ENCODE measurements around the gene SLCO3A1.

Gene SLCO3A1

GRCh38 chr15:92082006-92082843 is 228.7 kb downstream of the SLCO3A1 start:
- peaks cover 0 to 2% of the 10 kb centered on the region in 2 donors for H3K27me3 ChIP-seq (ENCODE audit: control insufficient read depth in 1 of 2, insufficient read depth in 2 of 2, low read length in 2 of 2)
- no peak overlapping the region for H3K9ac ChIP-seq (ENCODE audit: low read depth in 1 of 2, low read length in 2 of 2)
- H3K4me1 ChIP-seq (ENCODE audit: control insufficient read depth in 1 of 2, insufficient read depth in 2 of 2, low read length in 2 of 2): no peaks in the 10 kb centered on the region
- no peaks in the 10 kb centered on the region for H3K9me3 ChIP-seq (ENCODE audit: control insufficient read depth in 1 of 2, low read length in 2 of 2)
- no peak overlapping the region for H3K27ac ChIP-seq (ENCODE audit: low read depth, low read length)
- H3K36me3 ChIP-seq (ENCODE audit: control insufficient read depth in 1 of 2, insufficient read depth in 2 of 2, low read length in 2 of 2): no peaks in the 10 kb centered on the region
- H3K4me3 ChIP-seq (ENCODE audit: low read depth in 1 of 2, low read length in 2 of 2): no peak overlapping the region

- no peaks in the 10 kb centered on the region for H3K4me1 ChIP-seq (ENCODE audit: control insufficient read depth in 1 of 2, insufficient read depth in 2 of 2, low read length in 2 of 2)
- no peaks in the 10 kb centered on the region for H3K36me3 ChIP-seq (ENCODE audit: control insufficient read depth in 1 of 2, insufficient read depth in 2 of 2, low read length in 2 of 2)
- H3K9me3 ChIP-seq (ENCODE audit: control insufficient read depth in 1 of 2, low read length in 2 of 2): no peaks in the 10 kb centered on the region
- H3K4me3 ChIP-seq (ENCODE audit: low read depth in 1 of 2, low read length in 2 of 2): no peak overlapping the region
- H3K27me3 ChIP-seq (ENCODE audit: control insufficient read depth in 1 of 2, insufficient read depth in 2 of 2, low read length in 2 of 2): peaks cover 0 to 2% of the 10 kb centered on the region in 2 donors
- H3K27ac ChIP-seq (ENCODE audit: low read depth, low read length): no peak overlapping the region
- no peak overlapping the region for H3K9ac ChIP-seq (ENCODE audit: low read depth in 1 of 2, low read length in 2 of 2)
Measured at GRCh38 chr15:92083190-92083589, 229.7 kb downstream of the SLCO3A1 start.

DNA sequence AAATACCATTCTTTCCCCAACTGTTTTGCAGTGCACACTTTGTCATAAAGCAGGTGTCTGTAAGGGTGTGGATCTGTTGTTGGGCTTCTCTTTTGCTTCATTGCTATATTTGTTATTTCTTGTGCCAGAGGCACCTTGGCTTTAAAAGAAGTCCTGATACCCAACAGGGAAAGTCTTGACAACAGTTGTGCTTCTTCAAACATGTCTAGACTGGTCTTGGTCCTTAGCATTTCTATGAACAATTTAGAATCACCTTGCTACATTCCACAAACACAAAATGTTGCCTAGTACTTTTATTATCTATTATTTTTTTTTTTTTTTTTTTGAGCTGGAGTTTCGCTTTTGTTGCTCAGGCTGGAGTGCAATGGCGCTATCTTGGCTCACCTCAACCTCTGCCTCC is 233.7 kb downstream of the SLCO3A1 start:
- H3K4me3 ChIP-seq (ENCODE audit: low read depth in 1 of 2, low read length in 2 of 2): no peak overlapping the region
- no peaks in the 10 kb centered on the region for H3K9me3 ChIP-seq (ENCODE audit: control insufficient read depth in 1 of 2, low read length in 2 of 2)
- no peaks in the 10 kb centered on the region for H3K36me3 ChIP-seq (ENCODE audit: control insufficient read depth in 1 of 2, insufficient read depth in 2 of 2, low read length in 2 of 2)
- no peak overlapping the region for H3K27ac ChIP-seq (ENCODE audit: low read depth, low read length)
- H3K4me1 ChIP-seq (ENCODE audit: control insufficient read depth in 1 of 2, insufficient read depth in 2 of 2, low read length in 2 of 2): no peaks in the 10 kb centered on the region
- no peak overlapping the region for H3K9ac ChIP-seq (ENCODE audit: low read depth in 1 of 2, low read length in 2 of 2)
- H3K27me3 ChIP-seq (ENCODE audit: control insufficient read depth in 1 of 2, insufficient read depth in 2 of 2, low read length in 2 of 2): peaks cover 0 to 2% of the 10 kb centered on the region in 2 donors

GRCh38 chr15:92091155-92091734 is 237.7 kb downstream of the SLCO3A1 start:
- H3K4me1 ChIP-seq (ENCODE audit: control insufficient read depth in 1 of 2, insufficient read depth in 2 of 2, low read length in 2 of 2): peaks cover 0 to 3% of the 10 kb centered on the region in 2 donors
- H3K36me3 ChIP-seq (ENCODE audit: control insufficient read depth in 1 of 2, insufficient read depth in 2 of 2, low read length in 2 of 2): no peaks in the 10 kb centered on the region
- H3K4me3 ChIP-seq (ENCODE audit: low read depth in 1 of 2, low read length in 2 of 2): no peak overlapping the region
- H3K9ac ChIP-seq (ENCODE audit: low read depth in 1 of 2, low read length in 2 of 2): no peak overlapping the region
- no peak overlapping the region for H3K27ac ChIP-seq (ENCODE audit: low read depth, low read length)
- H3K27me3 ChIP-seq (ENCODE audit: control insufficient read depth in 1 of 2, insufficient read depth in 2 of 2, low read length in 2 of 2): no peaks in the 10 kb centered on the region
- H3K9me3 ChIP-seq (ENCODE audit: control insufficient read depth in 1 of 2, low read length in 2 of 2): no peaks in the 10 kb centered on the region

DNA sequence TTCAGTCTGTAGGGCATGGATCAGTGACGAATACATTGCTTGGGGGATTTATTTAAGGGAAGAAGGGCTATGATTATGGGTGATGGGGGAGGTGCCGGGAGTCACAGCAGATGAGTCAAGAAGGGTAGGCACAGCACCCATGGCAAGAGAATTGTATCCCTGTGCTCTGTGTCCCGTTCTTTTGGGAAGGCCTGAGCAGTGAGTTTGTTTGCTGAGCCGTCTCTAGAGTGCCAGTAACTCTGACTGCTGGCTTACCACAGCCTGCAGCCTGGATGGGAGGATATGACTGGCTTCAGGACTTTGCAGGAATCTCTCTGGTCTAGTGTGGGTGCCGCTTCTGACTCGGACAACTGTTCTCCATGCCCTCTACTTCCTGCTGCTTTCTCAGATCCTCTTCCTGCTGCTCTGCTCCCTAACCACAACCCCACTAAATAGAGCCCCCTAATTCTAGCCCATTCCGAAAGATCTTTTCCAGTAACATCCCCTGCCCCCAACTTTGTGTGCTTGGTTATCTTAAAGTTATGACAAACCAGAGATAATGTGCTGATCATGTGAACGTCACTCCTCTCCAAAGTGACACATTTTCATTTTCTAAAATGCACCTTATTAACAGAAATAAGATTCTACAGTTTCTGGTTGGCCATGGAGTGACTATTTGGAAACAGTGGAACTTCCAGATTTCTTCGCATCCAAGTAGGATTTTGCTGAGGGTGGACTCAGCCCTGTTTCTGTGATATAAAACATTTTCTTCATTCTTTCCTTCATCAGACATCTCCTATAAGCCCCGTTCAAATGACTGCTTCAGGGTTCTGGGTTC is 239.0 kb downstream of the SLCO3A1 start:
- H3K9ac ChIP-seq (ENCODE audit: low read depth in 1 of 2, low read length in 2 of 2): no peak overlapping the region
- no peak overlapping the region for H3K27ac ChIP-seq (ENCODE audit: low read depth, low read length)
- H3K4me1 ChIP-seq (ENCODE audit: control insufficient read depth in 1 of 2, insufficient read depth in 2 of 2, low read length in 2 of 2): peaks cover 0 to 6% of the 10 kb centered on the region in 2 donors
- H3K27me3 ChIP-seq (ENCODE audit: control insufficient read depth in 1 of 2, insufficient read depth in 2 of 2, low read length in 2 of 2): peaks cover 0 to 3% of the 10 kb centered on the region in 2 donors
- H3K9me3 ChIP-seq (ENCODE audit: control insufficient read depth in 1 of 2, low read length in 2 of 2): no peaks in the 10 kb centered on the region
- H3K36me3 ChIP-seq (ENCODE audit: control insufficient read depth in 1 of 2, insufficient read depth in 2 of 2, low read length in 2 of 2): no peaks in the 10 kb centered on the region
- H3K4me3 ChIP-seq (ENCODE audit: low read depth in 1 of 2, low read length in 2 of 2): no peak overlapping the region

DNA sequence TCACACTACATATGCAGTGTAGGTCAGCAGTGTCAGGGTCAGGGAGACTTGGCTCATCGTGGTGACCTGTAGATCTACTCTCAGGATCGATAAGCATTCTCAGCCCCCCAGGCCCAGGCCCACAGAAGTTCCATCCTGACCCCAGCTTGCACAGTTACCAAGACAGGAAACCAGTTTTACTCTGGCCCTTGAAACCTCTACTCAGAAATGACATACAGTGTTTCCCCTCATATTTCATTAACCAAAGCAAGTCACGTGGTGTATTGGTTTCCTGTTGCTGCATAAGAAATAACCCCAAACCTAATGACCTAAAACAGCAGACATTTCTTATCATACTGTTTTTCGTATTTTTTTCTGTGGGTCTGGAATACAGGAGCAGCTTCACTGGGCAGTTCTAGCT is 242.2 kb downstream of the SLCO3A1 start:
- Histone ChIP-seq H3K4me1 (ENCODE audit: control insufficient read depth in 1 of 2, insufficient read depth in 2 of 2, low read length in 2 of 2) (peaks cover 0 to 8% of the 10 kb centered on the region in 2 donors), H3K9me3 (ENCODE audit: control insufficient read depth in 1 of 2, low read length in 2 of 2) (no peaks in the 10 kb centered on the region), H3K36me3 (ENCODE audit: control insufficient read depth in 1 of 2, insufficient read depth in 2 of 2, low read length in 2 of 2) (no peaks in the 10 kb centered on the region), H3K4me3 (ENCODE audit: low read depth in 1 of 2, low read length in 2 of 2) (no peak overlapping the region), H3K27ac (ENCODE audit: low read depth, low read length) (no peak overlapping the region), H3K27me3 (ENCODE audit: control insufficient read depth in 1 of 2, insufficient read depth in 2 of 2, low read length in 2 of 2) (peaks cover 0 to 3% of the 10 kb centered on the region in 2 donors), H3K9ac (ENCODE audit: low read depth in 1 of 2, low read length in 2 of 2) (no peak overlapping the region)

GRCh38 chr15:92097474-92098178 is 244.1 kb downstream of the SLCO3A1 start:
- Histone ChIP-seq H3K4me1 (ENCODE audit: control insufficient read depth in 1 of 2, insufficient read depth in 2 of 2, low read length in 2 of 2) (peaks cover 0 to 11% of the 10 kb centered on the region in 2 donors), H3K4me3 (ENCODE audit: low read depth in 1 of 2, low read length in 2 of 2) (no peak overlapping the region), H3K36me3 (ENCODE audit: control insufficient read depth in 1 of 2, insufficient read depth in 2 of 2, low read length in 2 of 2) (no peaks in the 10 kb centered on the region), H3K9ac (ENCODE audit: low read depth in 1 of 2, low read length in 2 of 2) (no peak overlapping the region), H3K9me3 (ENCODE audit: control insufficient read depth in 1 of 2, low read length in 2 of 2) (no peaks in the 10 kb centered on the region), H3K27ac (ENCODE audit: low read depth, low read length) (no peak overlapping the region), H3K27me3 (ENCODE audit: control insufficient read depth in 1 of 2, insufficient read depth in 2 of 2, low read length in 2 of 2) (peaks cover 0 to 3% of the 10 kb centered on the region in 2 donors)

GRCh38 chr15:92098869-92099268 is 245.4 kb downstream of the SLCO3A1 start:
- Histone ChIP-seq H3K4me3 (ENCODE audit: low read depth in 1 of 2, low read length in 2 of 2) (no peak overlapping the region), H3K9ac (ENCODE audit: low read depth in 1 of 2, low read length in 2 of 2) (no peak overlapping the region), H3K4me1 (ENCODE audit: control insufficient read depth in 1 of 2, insufficient read depth in 2 of 2, low read length in 2 of 2) (peaks cover 0 to 11% of the 10 kb centered on the region in 2 donors), H3K27ac (ENCODE audit: low read depth, low read length) (no peak overlapping the region), H3K36me3 (ENCODE audit: control insufficient read depth in 1 of 2, insufficient read depth in 2 of 2, low read length in 2 of 2) (no peaks in the 10 kb centered on the region), H3K9me3 (ENCODE audit: control insufficient read depth in 1 of 2, low read length in 2 of 2) (no peaks in the 10 kb centered on the region), H3K27me3 (ENCODE audit: control insufficient read depth in 1 of 2, insufficient read depth in 2 of 2, low read length in 2 of 2) (peaks cover 0 to 3% of the 10 kb centered on the region in 2 donors)

DNA sequence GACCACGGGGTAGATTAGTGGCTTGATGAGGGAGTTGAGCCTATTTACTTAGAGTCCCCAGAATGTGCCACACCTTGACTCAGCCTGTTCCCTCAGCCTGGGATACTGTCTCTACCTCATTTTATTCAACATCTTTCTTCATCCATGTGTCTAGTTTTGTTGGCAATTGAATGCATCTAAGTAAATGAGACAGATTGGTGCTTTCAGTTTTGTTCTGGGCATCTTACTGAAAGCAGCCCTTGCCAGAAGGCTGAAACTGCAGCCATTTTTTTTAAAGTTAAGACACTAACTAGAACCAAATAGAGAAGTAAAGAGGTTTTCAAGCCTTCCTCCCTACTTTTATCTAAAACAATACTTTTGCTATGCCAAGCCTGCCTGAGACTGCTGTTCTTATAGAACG is 246.8 kb downstream of the SLCO3A1 start:
- H3K4me1 ChIP-seq (ENCODE audit: control insufficient read depth in 1 of 2, insufficient read depth in 2 of 2, low read length in 2 of 2): peaks cover 0 to 11% of the 10 kb centered on the region in 2 donors
- no peak overlapping the region for H3K27ac ChIP-seq (ENCODE audit: low read depth, low read length)
- no peaks in the 10 kb centered on the region for H3K36me3 ChIP-seq (ENCODE audit: control insufficient read depth in 1 of 2, insufficient read depth in 2 of 2, low read length in 2 of 2)
- no peaks in the 10 kb centered on the region for H3K9me3 ChIP-seq (ENCODE audit: control insufficient read depth in 1 of 2, low read length in 2 of 2)
- peaks cover 0 to 3% of the 10 kb centered on the region in 2 donors for H3K27me3 ChIP-seq (ENCODE audit: control insufficient read depth in 1 of 2, insufficient read depth in 2 of 2, low read length in 2 of 2)
- no peak overlapping the region for H3K4me3 ChIP-seq (ENCODE audit: low read depth in 1 of 2, low read length in 2 of 2)
- H3K9ac ChIP-seq (ENCODE audit: low read depth in 1 of 2, low read length in 2 of 2): no peak overlapping the region
